ENCODE results near the gene ZNF467. TPM values are rescaled to one million over a fixed set of nuclear protein-coding genes. Genes with fewer than 3 reads are reported as not detected.

Gene ZNF467, protein sequence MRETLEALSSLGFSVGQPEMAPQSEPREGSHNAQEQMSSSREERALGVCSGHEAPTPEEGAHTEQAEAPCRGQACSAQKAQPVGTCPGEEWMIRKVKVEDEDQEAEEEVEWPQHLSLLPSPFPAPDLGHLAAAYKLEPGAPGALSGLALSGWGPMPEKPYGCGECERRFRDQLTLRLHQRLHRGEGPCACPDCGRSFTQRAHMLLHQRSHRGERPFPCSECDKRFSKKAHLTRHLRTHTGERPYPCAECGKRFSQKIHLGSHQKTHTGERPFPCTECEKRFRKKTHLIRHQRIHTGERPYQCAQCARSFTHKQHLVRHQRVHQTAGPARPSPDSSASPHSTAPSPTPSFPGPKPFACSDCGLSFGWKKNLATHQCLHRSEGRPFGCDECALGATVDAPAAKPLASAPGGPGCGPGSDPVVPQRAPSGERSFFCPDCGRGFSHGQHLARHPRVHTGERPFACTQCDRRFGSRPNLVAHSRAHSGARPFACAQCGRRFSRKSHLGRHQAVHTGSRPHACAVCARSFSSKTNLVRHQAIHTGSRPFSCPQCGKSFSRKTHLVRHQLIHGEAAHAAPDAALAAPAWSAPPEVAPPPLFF
- 0.86 to 2.1 TPM (median 1.5 TPM) in 5 replicates for total RNA-seq (2022; extraction: Qiagen RNA extraction)

DNA sequence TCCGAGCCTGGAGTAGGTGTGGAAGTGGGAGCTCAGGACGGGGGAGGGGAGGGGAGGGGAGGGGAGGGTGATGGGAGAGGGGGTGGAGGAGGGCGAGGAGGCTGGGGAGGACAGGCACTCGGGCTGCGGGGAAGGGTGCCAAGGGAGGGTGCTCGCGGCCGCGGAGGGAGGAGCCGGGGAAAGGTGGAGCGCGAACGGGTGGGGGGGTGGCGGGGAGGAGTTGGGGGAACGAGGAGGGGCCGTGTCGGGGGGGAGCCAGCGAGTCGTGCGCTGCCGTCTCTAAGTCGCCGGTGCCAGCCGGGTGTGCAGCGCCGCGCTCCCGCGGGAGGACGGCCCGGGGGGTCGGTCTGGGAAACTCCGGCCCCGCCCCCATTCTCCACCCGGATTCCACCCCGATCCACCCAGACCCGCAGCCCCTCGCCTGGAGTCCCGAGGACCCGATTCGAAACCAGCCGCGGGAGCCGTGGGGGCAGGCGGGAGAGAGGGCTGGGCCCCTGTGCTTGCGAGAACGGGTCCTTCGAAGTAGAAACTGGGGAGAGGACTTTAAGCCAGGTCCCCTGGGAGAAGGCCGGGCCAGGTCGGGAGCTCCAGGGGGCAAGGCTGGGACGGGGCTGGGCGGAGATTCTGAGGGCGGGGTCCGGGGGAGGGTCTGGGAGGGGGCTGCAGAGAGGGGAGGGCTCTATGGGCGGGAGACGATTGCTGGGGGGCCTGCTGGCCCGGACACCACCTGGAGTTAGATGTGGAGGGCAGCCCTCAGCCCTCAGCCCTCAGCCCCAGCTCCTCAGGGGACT lies at the start of gene ZNF467:
TSS of gene ZNF467 (minus strand) at position 143 of the 791 bp plus-strand sequence. CDS start 2,556 bp downstream, outside the sequence.

Other genes with a start within 250 kb of the ZNF467 start
- 2.4 to 3.1 TPM (median 2.9 TPM) in 5 replicates for gene ZNF862, start 64.8 kb upstream of the ZNF467 start, total RNA-seq (2022; extraction: Qiagen RNA extraction)
- gene ATP6V0E2, start 100.4 kb upstream of the ZNF467 start, total RNA-seq (2022; extraction: Qiagen RNA extraction), result 46.3 to 65.9 TPM (median 59.7 TPM) in 5 replicates